GM19452 (cell line): ENCODE results near the gene C10orf90.

Source experiments
- ATAC-seq: cut with Tn5 transposase; IDR thresholded peaks from one replicate; pipeline ENCODE4 v1.9.1; 2021; ENCODE audit not compliant: unreplicated experiment

Gene C10orf90

GRCh38 chr10:126474031-126474430 lies 196.5 kb downstream of the C10orf90 start:
- ATAC-seq = no peak

GRCh38 chr10:126470991-126471390 lies 199.5 kb downstream of the C10orf90 start:
- no peak for ATAC-seq

- ATAC-seq = no peak
These were observed 200.8 kb downstream of the C10orf90 start for GRCh38 chr10:126469692-126470091.

GRCh38 chr10:126468876-126469643 lies 201.4 kb downstream of the C10orf90 start:
- ATAC-seq = no peak

GRCh38 chr10:126468467-126468866 lies 202.0 kb downstream of the C10orf90 start:
- ATAC-seq = no peak

GRCh38 chr10:126465771-126466170 lies 204.7 kb downstream of the C10orf90 start:
- ATAC-seq = no peak

GRCh38 chr10:126463286-126463685 lies 207.2 kb downstream of the C10orf90 start:
- no peak for ATAC-seq

GRCh38 chr10:126461289-126461940 lies 209.1 kb downstream of the C10orf90 start:
- no peak for ATAC-seq

- ATAC-seq = no peak
These were observed 210.5 kb downstream of the C10orf90 start for GRCh38 chr10:126459878-126460481.

- no peak for ATAC-seq
These were observed 211.3 kb downstream of the C10orf90 start for GRCh38 chr10:126459032-126459831.

- ATAC-seq = no peak
These were observed 212.0 kb downstream of the C10orf90 start for GRCh38 chr10:126458466-126458865.

GRCh38 chr10:126456632-126457031 lies 213.9 kb downstream of the C10orf90 start:
- ATAC-seq = no peak

- no peak for ATAC-seq
These were observed 214.6 kb downstream of the C10orf90 start for GRCh38 chr10:126455766-126456405.

GRCh38 chr10:126455036-126455765 lies 215.3 kb downstream of the C10orf90 start:
- no peak for ATAC-seq

GRCh38 chr10:126454045-126454751 lies 216.3 kb downstream of the C10orf90 start:
- ATAC-seq = no peak

- no peak for ATAC-seq
These were observed 218.2 kb downstream of the C10orf90 start for GRCh38 chr10:126452245-126452644.

- ATAC-seq = no peak
These were observed 222.4 kb downstream of the C10orf90 start for GRCh38 chr10:126448091-126448490.

GRCh38 chr10:126439942-126440341 lies 230.6 kb downstream of the C10orf90 start:
- no peak for ATAC-seq

- no peak for ATAC-seq
These were observed 232.1 kb downstream of the C10orf90 start for GRCh38 chr10:126438407-126438783.
